ENCODE measurements around the gene GPRC5C.

GPRC5C gene

GRCh38 chr17:74449306-74449705, 17.4 kb downstream of the GPRC5C start:
- H3K79me2 ChIP-seq (ENCODE audit: low read length) = no peaks in the 10 kb centered on the region
- H3K9me3 ChIP-seq (ENCODE audit: insufficient read depth, low read length) = no peaks in the 10 kb centered on the region
- H3K27me3 ChIP-seq (ENCODE audit: low read depth, low read length) = no peaks in the 10 kb centered on the region
- no peak overlapping the region for H3K4me3 ChIP-seq (ENCODE audit: low read length)
- no peak overlapping the region for H3K27ac ChIP-seq (ENCODE audit: low read length)
- H3K4me2 ChIP-seq (ENCODE audit: low read length) = no peak overlapping the region
- no peak for TF ChIP-seq EZH2phosphoT487 (IDR thresholded peaks at IDR 0.05; ENCODE audit: low read depth)
- TF ChIP-seq, protein P1, sequence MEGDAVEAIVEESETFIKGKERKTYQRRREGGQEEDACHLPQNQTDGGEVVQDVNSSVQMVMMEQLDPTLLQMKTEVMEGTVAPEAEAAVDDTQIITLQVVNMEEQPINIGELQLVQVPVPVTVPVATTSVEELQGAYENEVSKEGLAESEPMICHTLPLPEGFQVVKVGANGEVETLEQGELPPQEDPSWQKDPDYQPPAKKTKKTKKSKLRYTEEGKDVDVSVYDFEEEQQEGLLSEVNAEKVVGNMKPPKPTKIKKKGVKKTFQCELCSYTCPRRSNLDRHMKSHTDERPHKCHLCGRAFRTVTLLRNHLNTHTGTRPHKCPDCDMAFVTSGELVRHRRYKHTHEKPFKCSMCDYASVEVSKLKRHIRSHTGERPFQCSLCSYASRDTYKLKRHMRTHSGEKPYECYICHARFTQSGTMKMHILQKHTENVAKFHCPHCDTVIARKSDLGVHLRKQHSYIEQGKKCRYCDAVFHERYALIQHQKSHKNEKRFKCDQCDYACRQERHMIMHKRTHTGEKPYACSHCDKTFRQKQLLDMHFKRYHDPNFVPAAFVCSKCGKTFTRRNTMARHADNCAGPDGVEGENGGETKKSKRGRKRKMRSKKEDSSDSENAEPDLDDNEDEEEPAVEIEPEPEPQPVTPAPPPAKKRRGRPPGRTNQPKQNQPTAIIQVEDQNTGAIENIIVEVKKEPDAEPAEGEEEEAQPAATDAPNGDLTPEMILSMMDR (IDR thresholded peaks at IDR 0.05; ENCODE audit: low read depth, low read length) = no peak
- H3K4me1 ChIP-seq (ENCODE audit: low read length) = no peaks in the 10 kb centered on the region
- no peak overlapping the region for H3K9ac ChIP-seq (ENCODE audit: low read length)
- no peaks in the 10 kb centered on the region for H3K36me3 ChIP-seq (replicated peaks; ENCODE audit: low read depth, low read length)
- H2AFZ ChIP-seq (ENCODE audit: low read depth, low read length) = no peak overlapping the region
- H4K20me1 ChIP-seq (ENCODE audit: insufficient read depth, low read length) = no peaks in the 10 kb centered on the region

DNA sequence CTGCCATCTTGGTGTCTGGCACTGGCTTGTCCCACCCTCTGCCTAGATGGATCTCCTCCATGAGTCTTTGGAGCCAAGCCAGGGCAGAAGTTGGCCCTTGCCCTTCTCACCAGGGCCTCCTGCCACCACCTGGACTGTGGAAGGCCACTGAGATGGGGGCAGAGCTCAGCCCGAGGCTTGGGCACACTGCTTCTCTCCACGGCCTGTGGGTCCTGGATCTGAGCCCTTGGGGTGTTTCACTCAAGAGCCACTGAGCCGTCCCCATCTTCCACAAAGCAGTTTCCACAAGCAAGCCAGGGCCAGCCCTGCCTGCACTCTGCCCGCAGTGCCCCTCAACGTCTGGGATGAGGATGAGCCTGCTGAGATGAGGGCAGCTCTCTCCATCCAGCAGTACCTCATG, 17.9 kb downstream of the GPRC5C start:
- H3K36me3 ChIP-seq (replicated peaks; ENCODE audit: low read depth, low read length) = no peaks in the 10 kb centered on the region
- H3K9me3 ChIP-seq (ENCODE audit: insufficient read depth, low read length) = no peaks in the 10 kb centered on the region
- H4K20me1 ChIP-seq (ENCODE audit: insufficient read depth, low read length) = no peaks in the 10 kb centered on the region
- H3K79me2 ChIP-seq (ENCODE audit: low read length) = no peaks in the 10 kb centered on the region
- H3K4me2 ChIP-seq (ENCODE audit: low read length) = no peak overlapping the region
- no peak overlapping the region for H3K4me3 ChIP-seq (ENCODE audit: low read length)
- no peaks in the 10 kb centered on the region for H3K4me1 ChIP-seq (ENCODE audit: low read length)
- TF ChIP-seq, protein P1 (IDR thresholded peaks at IDR 0.05; ENCODE audit: low read depth, low read length) = no peak
- TF ChIP-seq EZH2phosphoT487 (IDR thresholded peaks at IDR 0.05; ENCODE audit: low read depth) = no peak
- H3K27ac ChIP-seq (ENCODE audit: low read length) = no peak overlapping the region
- H3K9ac ChIP-seq (ENCODE audit: low read length) = no peak overlapping the region
- H3K27me3 ChIP-seq (ENCODE audit: low read depth, low read length) = no peaks in the 10 kb centered on the region
- H2AFZ ChIP-seq (ENCODE audit: low read depth, low read length) = no peak overlapping the region

GRCh38 chr17:74450231-74450630, 18.3 kb downstream of the GPRC5C start:
- no peak overlapping the region for H3K9ac ChIP-seq (ENCODE audit: low read length)
- H3K4me1 ChIP-seq (ENCODE audit: low read length) = no peaks in the 10 kb centered on the region
- H4K20me1 ChIP-seq (ENCODE audit: insufficient read depth, low read length) = no peaks in the 10 kb centered on the region
- H3K27me3 ChIP-seq (ENCODE audit: low read depth, low read length) = no peaks in the 10 kb centered on the region
- H3K4me2 ChIP-seq (ENCODE audit: low read length) = no peak overlapping the region
- TF ChIP-seq EZH2phosphoT487 (IDR thresholded peaks at IDR 0.05; ENCODE audit: low read depth) = no peak
- no peak overlapping the region for H3K27ac ChIP-seq (ENCODE audit: low read length)
- H3K4me3 ChIP-seq (ENCODE audit: low read length) = no peak overlapping the region
- H3K36me3 ChIP-seq (replicated peaks; ENCODE audit: low read depth, low read length) = no peaks in the 10 kb centered on the region
- H3K79me2 ChIP-seq (ENCODE audit: low read length) = no peaks in the 10 kb centered on the region
- no peaks in the 10 kb centered on the region for H3K9me3 ChIP-seq (ENCODE audit: insufficient read depth, low read length)
- no peak overlapping the region for H2AFZ ChIP-seq (ENCODE audit: low read depth, low read length)

DNA sequence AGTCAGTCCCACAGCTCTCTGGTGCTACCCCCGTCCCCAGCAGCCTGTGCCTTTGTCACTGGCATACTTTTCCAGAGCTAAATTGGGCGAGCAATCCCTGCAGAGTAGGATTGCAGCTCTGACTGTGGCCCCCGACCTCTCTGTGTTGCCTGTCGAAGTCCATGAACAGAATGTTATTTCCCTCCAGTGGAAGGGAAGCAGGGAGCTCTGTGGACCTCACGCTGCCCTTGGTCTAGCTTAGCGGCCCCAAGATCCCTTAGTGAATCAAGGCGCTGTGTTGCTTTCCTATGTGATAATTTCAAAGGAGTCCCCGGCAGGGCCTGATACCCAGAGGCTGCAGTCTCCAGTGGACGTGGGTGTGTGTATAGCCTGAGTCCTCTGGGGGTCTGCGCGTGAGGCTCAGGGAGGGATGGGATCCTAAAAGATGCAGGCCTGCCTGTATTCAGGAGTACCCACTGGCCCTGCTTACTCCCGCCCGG, 19.1 kb downstream of the GPRC5C start:
- Histone ChIP-seq H3K36me3 (replicated peaks; ENCODE audit: low read depth, low read length) (no peaks in the 10 kb centered on the region), H3K9ac (ENCODE audit: low read length) (no peak overlapping the region), H3K4me3 (ENCODE audit: low read length) (no peak overlapping the region), H3K9me3 (ENCODE audit: insufficient read depth, low read length) (no peaks in the 10 kb centered on the region), H3K4me1 (ENCODE audit: low read length) (no peaks in the 10 kb centered on the region), H3K27ac (ENCODE audit: low read length) (no peak overlapping the region), H4K20me1 (ENCODE audit: insufficient read depth, low read length) (no peaks in the 10 kb centered on the region), H3K27me3 (ENCODE audit: low read depth, low read length) (no peaks in the 10 kb centered on the region), H3K79me2 (ENCODE audit: low read length) (no peaks in the 10 kb centered on the region), H2AFZ (ENCODE audit: low read depth, low read length) (no peak overlapping the region), H3K4me2 (ENCODE audit: low read length) (no peak overlapping the region)
- no peak for TF ChIP-seq EZH2phosphoT487 (IDR thresholded peaks at IDR 0.05; ENCODE audit: low read depth)
- TF ChIP-seq, protein P1 (IDR thresholded peaks at IDR 0.05; ENCODE audit: low read depth, low read length) = no peak

GRCh38 chr17:74451557-74451956, 19.7 kb downstream of the GPRC5C start:
- no peaks in the 10 kb centered on the region for H3K9me3 ChIP-seq (ENCODE audit: insufficient read depth, low read length)
- no peaks in the 10 kb centered on the region for H3K79me2 ChIP-seq (ENCODE audit: low read length)
- no peak overlapping the region for H3K4me3 ChIP-seq (ENCODE audit: low read length)
- H3K36me3 ChIP-seq (replicated peaks; ENCODE audit: low read depth, low read length) = no peaks in the 10 kb centered on the region
- H3K9ac ChIP-seq (ENCODE audit: low read length) = no peak overlapping the region
- H3K27me3 ChIP-seq (ENCODE audit: low read depth, low read length) = no peaks in the 10 kb centered on the region
- H3K27ac ChIP-seq (ENCODE audit: low read length) = no peak overlapping the region
- H2AFZ ChIP-seq (ENCODE audit: low read depth, low read length) = no peak overlapping the region
- H4K20me1 ChIP-seq (ENCODE audit: insufficient read depth, low read length) = no peaks in the 10 kb centered on the region
- TF ChIP-seq EZH2phosphoT487 (IDR thresholded peaks at IDR 0.05; ENCODE audit: low read depth) = no peak
- TF ChIP-seq, protein P1 (IDR thresholded peaks at IDR 0.05; ENCODE audit: low read depth, low read length) = no peak
- no peak overlapping the region for H3K4me2 ChIP-seq (ENCODE audit: low read length)
- no peaks in the 10 kb centered on the region for H3K4me1 ChIP-seq (ENCODE audit: low read length)

All from OCI-LY3 (cell line).